ENCODE measurements around the gene REXO4. TPM values are rescaled to one million over a fixed set of nuclear protein-coding genes. Genes with fewer than 3 reads are reported as not detected.

The REXO4 gene
- total and polyA plus RNA-seq, 10 of the 15 experiments (the other 5 are each of a cell fraction or from before 2014, with no cell fraction given) = 2.7 to 43.9 (median 30.5) TPM

DNA sequence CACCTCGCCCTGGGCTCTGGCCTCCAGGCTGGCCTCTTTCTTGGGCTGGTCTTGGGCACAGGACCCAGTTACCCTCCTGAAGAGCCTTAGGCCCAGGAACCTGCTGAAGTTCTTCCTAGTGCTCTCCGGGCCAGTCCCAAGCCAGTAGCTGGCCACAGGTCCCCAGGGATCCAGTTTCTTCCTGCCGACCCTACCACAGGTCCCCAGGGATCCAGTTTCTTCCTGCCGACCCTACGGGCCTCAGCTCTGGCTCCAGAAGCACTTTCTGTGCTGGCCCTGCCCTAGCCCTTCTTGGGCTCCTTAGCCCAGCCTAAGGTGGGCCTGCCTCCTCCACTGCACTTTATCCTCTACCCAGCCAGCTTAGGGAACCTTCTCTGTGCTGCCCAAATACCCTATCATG is 23.8 kb upstream of the REXO4 start:
- no peak for FAIRE-seq
- 8% methylated on average over 5 of the region's 5 CpGs for WGBS (ENCODE audit: insufficient coverage, insufficient replicate concordance, low lambda C conversion rate, missing lambda C conversion rate)
- no peaks in the 10 kb centered on the region for H3K9me3 ChIP-seq (replicated peaks; ENCODE audit: control insufficient read depth, insufficient read depth, low read length)
- H3K36me3 ChIP-seq (ENCODE audit: control insufficient read depth in 2 of 2, insufficient read depth in 2 of 2, low read length in 1 of 2) = no peaks in the 10 kb centered on the region
- ChIA-PET POLR2A (no interaction called here), CTCF (interaction anchor here (1.4 kb wide), 1 partner anchor 45 kb away, joined by 4 read pairs; no protein-coding TSS in a partner anchor), RAD21 (ENCODE audit: unreplicated experiment) (interaction anchor here (1.4 kb wide), 1 partner anchor 19 kb away, joined by 4 read pairs; no protein-coding TSS in a partner anchor), SMC1A (ENCODE audit: uncharacterized antibody, unreplicated experiment) (no interaction called here)
- in situ Hi-C loops (cut with MboI) = no loop called here
- no peak for ATAC-seq
- no peak overlapping the region for H3K27ac ChIP-seq (ENCODE audit: control insufficient read depth, insufficient read depth)
- no peaks in the 10 kb centered on the region for H4K20me1 ChIP-seq (ENCODE audit: control insufficient read depth, insufficient read depth)
- no peak overlapping the region for H3K4me3 ChIP-seq
- TF ChIP-seq, protein P1, sequence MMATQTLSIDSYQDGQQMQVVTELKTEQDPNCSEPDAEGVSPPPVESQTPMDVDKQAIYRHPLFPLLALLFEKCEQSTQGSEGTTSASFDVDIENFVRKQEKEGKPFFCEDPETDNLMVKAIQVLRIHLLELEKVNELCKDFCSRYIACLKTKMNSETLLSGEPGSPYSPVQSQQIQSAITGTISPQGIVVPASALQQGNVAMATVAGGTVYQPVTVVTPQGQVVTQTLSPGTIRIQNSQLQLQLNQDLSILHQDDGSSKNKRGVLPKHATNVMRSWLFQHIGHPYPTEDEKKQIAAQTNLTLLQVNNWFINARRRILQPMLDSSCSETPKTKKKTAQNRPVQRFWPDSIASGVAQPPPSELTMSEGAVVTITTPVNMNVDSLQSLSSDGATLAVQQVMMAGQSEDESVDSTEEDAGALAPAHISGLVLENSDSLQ (IDR thresholded peaks at IDR 0.05) = no peak
- TF ChIP-seq ASH2L (IDR thresholded peaks at IDR 0.05; ENCODE audit: borderline replicate concordance, low read depth) = no peak
- TF ChIP-seq NR2F1 (conservative IDR thresholded peaks at IDR 0.05) = no peak
- no peak for TF ChIP-seq SMC3 (IDR thresholded peaks at IDR 0.05; ENCODE audit: borderline replicate concordance, low read length)
- no peak for TF ChIP-seq PAX5 (IDR thresholded peaks at IDR 0.05; ENCODE audit: borderline replicate concordance, low read depth, low read length)
- TF ChIP-seq EGR1 (IDR thresholded peaks at IDR 0.05; ENCODE audit: borderline replicate concordance in 1 of 2, low read depth in 2 of 2, low read length in 2 of 2) = no peak
- TF ChIP-seq SMAD1 (IDR thresholded peaks at IDR 0.05; ENCODE audit: low read depth, partially characterized antibody) = no peak
- TF ChIP-seq EP300 (IDR thresholded peaks at IDR 0.05; ENCODE audit: borderline replicate concordance in 1 of 2, control insufficient read depth in 1 of 2, low read depth in 2 of 2, low read length in 2 of 2) = no peak
- no peak for TF ChIP-seq IRF3 (IDR thresholded peaks at IDR 0.05)
- TF ChIP-seq RB1 (IDR thresholded peaks at IDR 0.05; ENCODE audit: borderline replicate concordance) = no peak
- no peak for TF ChIP-seq ZNF274 (IDR thresholded peaks at IDR 0.05; ENCODE audit: insufficient read depth, insufficient read length)
- no peak for TF ChIP-seq POU2F2 (IDR thresholded peaks at IDR 0.05; ENCODE audit: borderline replicate concordance, low read depth, low read length)
- TF ChIP-seq BACH1 (IDR thresholded peaks at IDR 0.05; ENCODE audit: borderline replicate concordance) = no peak
- TF ChIP-seq BRCA1 (IDR thresholded peaks at IDR 0.05; ENCODE audit: low read depth, low read length) = no peak
- no peak for TF ChIP-seq NFXL1 (IDR thresholded peaks at IDR 0.05; ENCODE audit: borderline replicate concordance)
- TF ChIP-seq RAD51 (IDR thresholded peaks at IDR 0.05) = no peak
- TF ChIP-seq, protein P2, sequence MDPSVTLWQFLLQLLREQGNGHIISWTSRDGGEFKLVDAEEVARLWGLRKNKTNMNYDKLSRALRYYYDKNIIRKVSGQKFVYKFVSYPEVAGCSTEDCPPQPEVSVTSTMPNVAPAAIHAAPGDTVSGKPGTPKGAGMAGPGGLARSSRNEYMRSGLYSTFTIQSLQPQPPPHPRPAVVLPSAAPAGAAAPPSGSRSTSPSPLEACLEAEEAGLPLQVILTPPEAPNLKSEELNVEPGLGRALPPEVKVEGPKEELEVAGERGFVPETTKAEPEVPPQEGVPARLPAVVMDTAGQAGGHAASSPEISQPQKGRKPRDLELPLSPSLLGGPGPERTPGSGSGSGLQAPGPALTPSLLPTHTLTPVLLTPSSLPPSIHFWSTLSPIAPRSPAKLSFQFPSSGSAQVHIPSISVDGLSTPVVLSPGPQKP (IDR thresholded peaks at IDR 0.05; ENCODE audit: low read depth, low read length) = no peak
- peaks cover 0 to 2% of the 10 kb centered on the region in 2 experiments; a peak in 2 of 4 replicates for H3K27me3 ChIP-seq (replicated peaks in 1 of 2; ENCODE audit: control insufficient read depth in 2 of 2, insufficient read depth in 2 of 2, low read length in 1 of 2)
- intact Hi-C loops (cut with micrococcal nuclease; ENCODE audit: unreplicated experiment) = no loop called here
- no TSS peak for BruUV-seq (replicated peaks)
- no peak for DNase-seq (ENCODE audit: low read depth, low spot score)
- no peak overlapping the region for H3K9ac ChIP-seq (ENCODE audit: control insufficient read depth, insufficient read depth, low read length)
- H2AFZ ChIP-seq (ENCODE audit: control insufficient read depth, low read depth, low read length) = no peak overlapping the region
- no peaks in the 10 kb centered on the region for H3K79me2 ChIP-seq (ENCODE audit: control insufficient read depth, insufficient read depth, low read length)
- peaks cover 4% of the 10 kb centered on the region; the same call in 1 of the 2 replicates for H3K4me1 ChIP-seq (ENCODE audit: control insufficient read depth, insufficient read depth, low read length)
- H3K4me2 ChIP-seq (ENCODE audit: control insufficient read depth, insufficient read depth) = no peak overlapping the region

All from GM12878 (cell line).